HG02970 (cell line): ENCODE measurements around the gene PRR20G.

Source experiments
- ATAC-seq: cut with Tn5 transposase; IDR thresholded peaks from one replicate; pipeline ENCODE4 v1.9.1; 2021; ENCODE audit warnings: mild to moderate bottlenecking, moderate library complexity, moderate number of reproducible peaks; ENCODE audit not compliant: unreplicated experiment, low FRiP score

PRR20G gene

DNA sequence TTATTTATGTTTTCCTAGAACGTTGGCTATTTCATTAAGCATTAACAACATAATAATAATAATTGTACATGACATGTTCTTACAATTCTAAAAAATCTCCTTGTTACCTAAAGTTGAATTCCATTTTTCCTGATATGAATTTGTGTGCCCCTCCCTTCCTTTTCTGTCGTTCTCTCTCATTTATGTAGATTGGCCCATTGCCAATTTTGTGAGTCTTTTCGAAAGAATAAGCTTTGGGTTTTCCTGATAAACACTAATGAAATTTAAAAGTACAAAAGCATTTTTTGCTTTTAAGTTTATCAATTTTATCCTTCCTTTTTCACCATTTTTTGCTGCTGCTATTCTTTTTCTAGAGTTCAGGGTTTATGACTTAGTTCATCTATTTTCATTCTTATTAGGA lies 50.0 kb downstream of the PRR20G start:
- no peak for ATAC-seq

GRCh38 chr3:127235706-127236105 lies 52.1 kb downstream of the PRR20G start:
- ATAC-seq: no peak

DNA sequence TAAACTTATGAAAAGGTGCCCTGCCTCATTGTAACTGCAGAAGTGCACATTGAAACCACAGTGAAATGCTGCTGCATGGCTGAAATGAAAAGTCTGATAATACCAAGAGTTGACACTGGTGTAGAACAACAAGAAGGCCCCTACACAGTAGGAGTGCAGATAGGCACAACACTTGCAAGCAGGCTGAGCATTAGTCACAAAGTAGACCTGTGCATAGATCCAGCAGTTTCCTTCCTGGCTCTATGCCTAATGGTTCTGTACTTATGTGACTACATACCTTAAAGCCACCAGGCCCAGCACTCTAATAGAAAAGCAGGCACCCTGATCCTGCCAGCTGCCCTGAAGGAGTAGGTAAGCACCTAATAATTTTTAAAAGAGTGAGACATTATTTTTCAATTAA lies 53.1 kb downstream of the PRR20G start:
- no peak for ATAC-seq
